HL-60 (cell line): ENCODE data around the gene ZNF462.

Experiments used
- DNase-seq, 2 experiments: peaks; one replicate each; pipeline ENCODE4 v3.0.0-alpha.2; 2010 to 2020; ENCODE audit warnings: low read depth in 1 of 2, low spot score in 1 of 2
- H3K27ac ChIP-seq: fragments of 250-450 bp; sonication (Bioruptor Pico); replicated peaks from 2 replicates; pipeline ENCODE4 v1.5.1; 2020; ENCODE audit warnings: mild to moderate bottlenecking, moderate library complexity
- H3K27me3 ChIP-seq: fragments of 250-450 bp; sonication (Bioruptor Pico); 2 replicates; pipeline ENCODE4 v1.5.1; 2021; ENCODE audit warnings: mild to moderate bottlenecking, moderate library complexity; ENCODE audit not compliant: insufficient read depth, poor library complexity, severe bottlenecking
- H3K4me3 ChIP-seq: replicated peaks from 2 replicates; pipeline ENCODE4 v1.5.1; 2011; ENCODE audit warnings: mild to moderate bottlenecking, control low read depth, low read length; ENCODE audit not compliant: insufficient read depth
- CTCF ChIP-seq: IDR thresholded peaks from one replicate; pipeline ENCODE4 v1.5.1; 2011; ENCODE audit warnings: low read length, control low read depth, inconsistent platforms; ENCODE audit not compliant: insufficient read depth
- GABPA ChIP-seq: IDR thresholded peaks from 2 replicates; pipeline ENCODE4 v1.6.1; 2012; ENCODE audit warnings: low read depth
- POLR2AphosphoS5 ChIP-seq: IDR thresholded peaks from 2 replicates; pipeline ENCODE4 v1.6.1; 2012; ENCODE audit warnings: low read depth
- REST ChIP-seq: IDR thresholded peaks from 2 replicates; pipeline ENCODE4 v1.6.1; 2012; ENCODE audit warnings: low read depth; ENCODE audit not compliant: insufficient replicate concordance
- SPI1 ChIP-seq: IDR thresholded peaks from 2 replicates; pipeline ENCODE4 v1.6.1; 2012; ENCODE audit warnings: low read depth, mild to moderate bottlenecking, borderline replicate concordance

Gene ZNF462

GRCh38 chr9:106958955-106959657 is 96.1 kb downstream of the ZNF462 start:
- no peak overlapping the region for H3K4me3 ChIP-seq
- no peak for DNase-seq
- H3K27me3 ChIP-seq, result no peaks in the 10 kb centered on the region
- H3K27ac ChIP-seq, result no peak overlapping the region
- TF ChIP-seq POLR2AphosphoS5, result no peak
- TF ChIP-seq SPI1, result no peak
- TF ChIP-seq CTCF, result no peak
- no peak for TF ChIP-seq REST
- TF ChIP-seq GABPA, result no peak

GRCh38 chr9:106960258-106960657 is 97.3 kb downstream of the ZNF462 start:
- Histone ChIP-seq H3K4me3 (no peak overlapping the region), H3K27ac (no peak overlapping the region), H3K27me3 (peaks cover 2% of the 10 kb centered on the region)
- TF ChIP-seq SPI1, result no peak
- TF ChIP-seq REST, result no peak
- no peak for TF ChIP-seq CTCF
- TF ChIP-seq POLR2AphosphoS5, result no peak
- no peak for TF ChIP-seq GABPA
- DNase-seq, result no peak

- no peak for DNase-seq
- TF ChIP-seq POLR2AphosphoS5, result no peak
- no peak for TF ChIP-seq SPI1
- no peak for TF ChIP-seq GABPA
- no peak for TF ChIP-seq REST
- no peak for TF ChIP-seq CTCF
- peaks cover 2% of the 10 kb centered on the region for H3K27me3 ChIP-seq
- no peak overlapping the region for H3K27ac ChIP-seq
- no peak overlapping the region for H3K4me3 ChIP-seq
Measured at GRCh38 chr9:106961623-106962022, 98.7 kb downstream of the ZNF462 start.
